Hematopoietic multipotent progenitor cell treated with erythropoietin and hydrocortisone succinate and interleukin-3 and kit ligand, for 6 days (in vitro differentiated cells): ENCODE measurements around the gene FCSK.

Experiments used
- DNase-seq: peaks from one replicate; pipeline ENCODE4 v3.0.0-alpha.2; 2015

FCSK gene

DNA sequence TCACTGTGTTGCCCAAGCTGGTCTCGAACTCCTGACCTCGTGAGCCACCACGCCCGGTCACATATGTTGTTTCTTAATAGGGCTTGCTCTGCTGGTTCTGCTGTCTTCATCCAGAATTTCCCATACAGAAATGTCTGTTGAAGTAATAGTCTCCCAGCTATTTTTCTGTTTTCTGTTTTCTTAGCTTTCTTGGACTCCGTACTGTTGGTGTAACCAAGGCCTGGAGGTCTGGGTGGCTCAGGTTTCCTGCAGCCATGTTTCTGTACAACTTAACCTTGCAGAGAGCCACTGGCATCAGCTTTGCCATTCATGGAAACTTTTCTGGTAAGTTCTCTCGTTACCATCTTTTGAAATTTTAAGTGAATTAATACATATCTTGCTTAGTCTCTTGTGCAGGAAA lies 72.0 kb downstream of the FCSK start:
- DNase-seq: no peak

DNA sequence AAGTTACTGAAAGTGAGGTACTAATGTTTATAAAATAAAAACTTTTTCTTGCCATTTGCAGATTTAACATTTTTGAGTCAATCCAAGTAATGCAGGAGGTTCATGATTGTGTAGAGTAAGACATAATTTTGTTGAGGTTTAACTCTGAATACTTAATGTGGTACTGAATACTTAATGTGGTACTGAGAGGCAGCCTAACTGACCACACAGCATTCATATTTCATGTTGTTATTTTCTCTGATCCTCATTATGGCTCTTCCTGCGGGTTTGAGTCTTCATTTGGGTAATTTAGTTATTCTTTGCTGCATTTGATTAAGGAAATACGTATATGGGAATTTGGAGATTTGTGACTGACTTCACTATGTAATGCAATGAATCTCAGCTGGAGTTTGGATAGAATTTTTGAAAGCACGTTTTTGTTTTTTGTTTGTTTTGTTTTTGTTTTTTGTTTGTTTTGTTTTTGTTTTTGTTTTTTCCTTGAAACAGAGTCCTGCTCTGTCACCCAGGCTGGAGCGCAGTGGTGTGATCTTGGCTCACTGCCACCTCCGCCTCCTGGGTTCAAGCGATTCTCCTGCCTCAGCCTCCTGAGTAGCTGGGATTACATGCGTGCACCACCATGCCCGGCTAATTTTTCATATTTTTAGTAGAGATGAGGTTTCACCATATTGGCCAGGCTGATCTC lies 73.1 kb downstream of the FCSK start:
- DNase-seq: no peak

DNA sequence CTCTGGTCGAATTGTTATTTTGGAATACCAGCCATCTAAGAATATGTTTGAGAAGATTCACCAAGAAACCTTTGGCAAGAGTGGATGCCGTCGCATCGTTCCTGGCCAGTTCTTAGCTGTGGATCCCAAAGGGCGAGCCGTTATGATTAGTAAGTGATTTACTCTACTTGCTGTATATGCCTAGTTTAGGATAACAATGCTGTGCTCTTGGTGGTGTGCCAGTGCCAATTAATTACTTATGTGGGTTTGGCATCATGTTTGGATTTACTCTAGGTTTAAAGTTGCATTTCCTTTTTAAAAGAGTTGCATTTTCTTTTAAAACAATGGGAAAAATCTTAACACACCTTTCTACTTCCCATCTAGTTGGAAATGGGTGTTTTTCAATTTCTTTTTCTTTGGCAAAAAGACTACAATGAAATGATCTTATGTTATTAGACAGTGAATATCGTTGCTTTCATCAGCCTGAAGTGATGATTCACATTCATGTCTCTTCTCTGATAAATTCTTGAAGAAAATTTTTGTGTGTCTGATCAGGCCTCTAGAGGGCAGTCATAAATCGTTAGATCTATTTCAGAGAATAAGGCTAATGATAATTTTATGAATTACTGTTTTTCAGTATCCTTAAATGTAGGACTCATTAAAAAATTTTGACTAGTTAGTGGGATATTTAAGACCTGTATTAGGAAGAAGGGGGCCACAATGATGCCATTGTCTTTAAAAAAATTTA lies 74.8 kb downstream of the FCSK start:
- peak; percentile 83 for DNase-seq
